ENCODE measurements around the gene TENT5A. TPM values are rescaled to one million over a fixed set of nuclear protein-coding genes. Genes with fewer than 3 reads are reported as not detected.

Gene TENT5A
- total RNA-seq, 1 experiment from 2014 or later, result 2.5 TPM

GRCh38 chr6:81791756-81792155 lies 39.3 kb upstream of the TENT5A start:
- ChIA-PET POLR2A (no interaction called here), CTCF (interaction anchor here (0.5 kb wide), 1 partner anchor 454 kb away, joined by 5 read pairs; no protein-coding TSS in a partner anchor)
- TF ChIP-seq CTCF (IDR thresholded peaks at IDR 0.05; ENCODE audit: unreplicated experiment), result no peak
- no peaks in the 10 kb centered on the region for H3K36me3 Mint-ChIP-seq (ENCODE audit: insufficient read depth, unreplicated experiment)
- H3K9me3 Mint-ChIP-seq (ENCODE audit: unreplicated experiment), result peaks cover 13% of the 10 kb centered on the region
- no peak for DNase-seq (ENCODE audit: unreplicated experiment)
- H3K4me3 Mint-ChIP-seq (ENCODE audit: unreplicated experiment), result no peak overlapping the region
- no peak overlapping the region for H3K27ac Mint-ChIP-seq (ENCODE audit: low read depth, unreplicated experiment)
- no peaks in the 10 kb centered on the region for H3K27me3 Mint-ChIP-seq (ENCODE audit: insufficient read depth, unreplicated experiment)
- BruUV-seq (replicated peaks), result no TSS peak
- H3K4me1 Mint-ChIP-seq (ENCODE audit: insufficient read depth, unreplicated experiment), result peaks cover 11% of the 10 kb centered on the region
- intact Hi-C loops (cut with micrococcal nuclease), result no loop called here

DNA sequence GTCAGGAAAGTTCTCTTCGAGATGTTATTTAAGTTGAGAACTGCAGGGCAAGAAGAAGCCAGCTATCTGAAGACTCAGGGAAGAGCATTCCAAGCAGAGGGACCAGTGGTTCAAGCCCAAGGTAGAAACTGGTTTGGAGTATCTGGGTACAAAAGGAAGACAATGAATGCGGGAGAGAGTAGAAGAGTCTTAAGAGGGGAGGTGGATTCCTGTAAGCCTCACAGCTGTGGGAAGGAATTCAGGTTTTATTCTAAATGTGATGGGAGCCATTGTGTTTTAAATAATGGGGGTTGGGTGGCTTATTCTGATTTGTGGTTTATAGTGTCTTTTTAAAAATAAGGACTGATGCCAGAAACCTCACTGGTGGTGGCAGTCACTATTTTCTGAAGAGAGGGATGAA lies 37.6 kb upstream of the TENT5A start:
- Mint-ChIP-seq H3K4me3 (ENCODE audit: unreplicated experiment) (no peak overlapping the region), H3K27me3 (ENCODE audit: insufficient read depth, unreplicated experiment) (no peaks in the 10 kb centered on the region), H3K4me1 (ENCODE audit: insufficient read depth, unreplicated experiment) (peaks cover 11% of the 10 kb centered on the region), H3K36me3 (ENCODE audit: insufficient read depth, unreplicated experiment) (no peaks in the 10 kb centered on the region), H3K27ac (ENCODE audit: low read depth, unreplicated experiment) (no peak overlapping the region), H3K9me3 (ENCODE audit: unreplicated experiment) (no peaks in the 10 kb centered on the region)
- DNase-seq (ENCODE audit: unreplicated experiment), result no peak
- intact Hi-C loops (cut with micrococcal nuclease), result no loop called here
- CTCF ChIA-PET, result interaction anchor here (1.1 kb wide), 1 partner anchor 38 kb away, joined by 3 read pairs; no protein-coding TSS in a partner anchor
- TF ChIP-seq CTCF (IDR thresholded peaks at IDR 0.05; ENCODE audit: unreplicated experiment), result no peak
- POLR2A ChIA-PET, result no interaction called here
- BruUV-seq (replicated peaks), result no TSS peak

DNA sequence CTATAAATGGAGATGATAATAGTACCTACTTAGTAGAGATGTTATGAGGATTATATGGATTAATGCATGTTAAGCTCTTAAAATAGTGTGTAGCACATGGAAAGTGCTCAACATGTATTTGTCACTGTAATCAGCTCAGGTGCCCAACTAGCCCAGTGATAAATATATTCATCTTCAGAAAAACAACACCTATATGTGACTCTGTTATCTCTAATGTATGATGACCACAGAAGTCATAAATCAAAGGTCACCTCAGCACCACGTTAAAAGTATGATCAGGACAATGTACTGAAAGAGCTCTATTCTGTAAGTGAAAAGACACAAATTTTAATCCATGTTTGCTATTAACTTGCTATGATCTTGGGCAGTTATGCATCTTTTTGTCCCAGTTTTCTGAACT lies 36.8 kb upstream of the TENT5A start:
- Mint-ChIP-seq H3K27ac (ENCODE audit: low read depth, unreplicated experiment) (peak overlapping the region; percentile 35), H3K36me3 (ENCODE audit: insufficient read depth, unreplicated experiment) (no peaks in the 10 kb centered on the region), H3K9me3 (ENCODE audit: unreplicated experiment) (no peaks in the 10 kb centered on the region), H3K4me1 (ENCODE audit: insufficient read depth, unreplicated experiment) (peaks cover 11% of the 10 kb centered on the region), H3K4me3 (ENCODE audit: unreplicated experiment) (no peak overlapping the region), H3K27me3 (ENCODE audit: insufficient read depth, unreplicated experiment) (no peaks in the 10 kb centered on the region)
- BruUV-seq (replicated peaks), result no TSS peak
- DNase-seq (ENCODE audit: unreplicated experiment), result no peak
- CTCF ChIA-PET, result interaction anchor here (1.1 kb wide), 1 partner anchor 37 kb away, joined by 3 read pairs; no protein-coding TSS in a partner anchor
- POLR2A ChIA-PET, result no interaction called here
- no peak for TF ChIP-seq CTCF (IDR thresholded peaks at IDR 0.05; ENCODE audit: unreplicated experiment)
- intact Hi-C loops (cut with micrococcal nuclease), result no loop called here

DNA sequence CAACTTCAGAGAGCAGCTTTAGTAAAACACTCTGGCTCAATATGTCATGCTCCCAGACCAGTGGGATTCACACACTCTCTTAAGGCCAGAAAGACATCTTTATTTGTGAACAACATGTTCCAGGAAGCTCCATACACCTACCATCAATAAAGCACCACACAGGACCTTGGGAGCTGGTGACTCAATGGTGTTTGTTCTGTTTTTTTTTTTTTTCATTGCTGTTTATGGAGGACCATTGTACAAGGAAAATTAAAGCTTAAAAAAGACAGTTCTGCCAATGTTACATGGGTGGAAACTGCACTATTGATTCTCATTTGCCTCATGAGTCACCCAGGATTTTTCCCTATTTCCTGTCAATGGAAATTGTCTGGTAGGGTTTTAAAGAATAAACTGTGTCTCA lies 36.3 kb upstream of the TENT5A start:
- peaks cover 11% of the 10 kb centered on the region for H3K4me1 Mint-ChIP-seq (ENCODE audit: insufficient read depth, unreplicated experiment)
- POLR2A ChIA-PET, result no interaction called here
- peak overlapping the region; percentile 35 for H3K27ac Mint-ChIP-seq (ENCODE audit: low read depth, unreplicated experiment)
- no TSS peak for BruUV-seq (replicated peaks)
- H3K4me3 Mint-ChIP-seq (ENCODE audit: unreplicated experiment), result no peak overlapping the region
- no peaks in the 10 kb centered on the region for H3K9me3 Mint-ChIP-seq (ENCODE audit: unreplicated experiment)
- no peak for TF ChIP-seq CTCF (IDR thresholded peaks at IDR 0.05; ENCODE audit: unreplicated experiment)
- H3K36me3 Mint-ChIP-seq (ENCODE audit: insufficient read depth, unreplicated experiment), result no peaks in the 10 kb centered on the region
- no peaks in the 10 kb centered on the region for H3K27me3 Mint-ChIP-seq (ENCODE audit: insufficient read depth, unreplicated experiment)
- intact Hi-C loops (cut with micrococcal nuclease), result no loop called here
- CTCF ChIA-PET, result no interaction called here
- DNase-seq (ENCODE audit: unreplicated experiment), result no peak
